H1 (cell line): ENCODE results near the gene MAPKAP1. TPM values are rescaled to one million over a fixed set of nuclear protein-coding genes. Genes with fewer than 3 reads are reported as not detected.

Source experiments
- CTCF ChIA-PET: fragments of 300-600 bp; sonication (Branson Sonifier 250); formaldehyde crosslinking; loops from one replicate; lab custom pipeline; 2021; ENCODE audit not compliant: partially characterized antibody; lab: Charles Lee
- POLR2A ChIA-PET: fragments of 300-600 bp; sonication (Branson Sonifier 250); formaldehyde crosslinking; loops from one replicate; lab custom pipeline; 2021; ENCODE audit warnings: inconsistent platforms; ENCODE audit not compliant: partially characterized antibody; lab: Charles Lee
- DNase-seq, 2 experiments: peaks; one replicate each; pipeline versions ENCODE4 v3.0.0 to v3.0.0-alpha.2; 2010 to 2022; ENCODE audit warnings: low spot score in 2 of 2, low read depth in 1 of 2, mixed read lengths in 1 of 2
- FAIRE-seq: peaks from 2 replicates; lab custom pipeline; 2011; peaks lifted over from hg19 to GRCh38; lab: Jason Lieb, UNC
- H2AFZ ChIP-seq: 2 replicates; pipeline ENCODE4 v1.8.1; 2012; ENCODE audit warnings: low read length, inconsistent platforms
- H2AK5ac ChIP-seq: 2 replicates; pipeline ENCODE4 v1.6.1; 2013; ENCODE audit warnings: low read depth, low read length
- H2BK120ac ChIP-seq: replicated peaks from 2 replicates; pipeline ENCODE3; 2013; ENCODE audit warnings: low read depth, low read length, inconsistent platforms
- H2BK12ac ChIP-seq: 2 replicates; pipeline ENCODE4 v1.6.1; 2013; ENCODE audit warnings: low read depth, low read length
- H2BK15ac ChIP-seq: 2 replicates; pipeline ENCODE4 v1.6.1; 2013; ENCODE audit warnings: low read length
- H2BK20ac ChIP-seq: 2 replicates; pipeline ENCODE4 v1.6.1; 2013; ENCODE audit warnings: low read length
- H2BK5ac ChIP-seq: 2 replicates; pipeline ENCODE4 v1.6.1; 2013; ENCODE audit warnings: low read depth, low read length
- H3K14ac ChIP-seq: 2 replicates; pipeline ENCODE4 v1.6.1; 2013; ENCODE audit warnings: inconsistent platforms; ENCODE audit not compliant: insufficient read length
- H3K18ac ChIP-seq: 2 replicates; pipeline ENCODE4 v1.6.1; 2013; ENCODE audit warnings: low read length; ENCODE audit errors: extremely low read depth
- H3K23ac ChIP-seq: 2 replicates; pipeline ENCODE4 v1.6.1; 2013; ENCODE audit warnings: inconsistent platforms; ENCODE audit not compliant: insufficient read length
- H3K23me2 ChIP-seq: 2 replicates; pipeline ENCODE4 v1.6.1; 2013; ENCODE audit warnings: low read depth, low read length
- H3K27ac ChIP-seq: 2 replicates; pipeline ENCODE4 v1.6.1; 2011; ENCODE audit warnings: low read depth, low read length, inconsistent platforms
- H3K27me3 ChIP-seq, 4 experiments: replicated peaks in 1 of 4; 1 replicate in 1 of 4; 2 replicates in 3 of 4; pipeline versions ENCODE4 v1.6.1 to v1.8.1; 2011 to 2013; ENCODE audit warnings: low read length in 3 of 4, mild to moderate bottlenecking in 3 of 4, inconsistent platforms in 2 of 4, mixed read lengths in 2 of 4, moderate library complexity in 1 of 4; ENCODE audit not compliant: control insufficient read depth in 3 of 4, insufficient read depth in 3 of 4; ENCODE audit errors: extremely low read depth in 1 of 4
- H3K36me3 ChIP-seq, 4 experiments: 2 replicates each; pipeline versions ENCODE4 v1.6.1 to v1.8.1; 2011 to 2013; ENCODE audit warnings: mild to moderate bottlenecking in 4 of 4, low read length in 3 of 4, moderate library complexity in 2 of 4, control low read depth in 1 of 4, inconsistent platforms in 1 of 4; ENCODE audit not compliant: insufficient read depth in 4 of 4, control insufficient read depth in 2 of 4
- H3K4ac ChIP-seq: replicated peaks from 2 replicates; pipeline ENCODE3; 2013; ENCODE audit warnings: low read length, low read depth, mixed read lengths, inconsistent platforms; ENCODE audit not compliant: insufficient read length
- H3K4me1 ChIP-seq, 4 experiments: replicated peaks in 1 of 4; 1 replicate in 1 of 4; 2 replicates in 3 of 4; pipeline versions ENCODE4 v1.6.1 to v1.8.1; 2011 to 2013; ENCODE audit warnings: low read length in 3 of 4, inconsistent platforms in 2 of 4, mixed read lengths in 1 of 4; ENCODE audit not compliant: insufficient read depth in 4 of 4, control insufficient read depth in 3 of 4
- H3K4me2 ChIP-seq, 2 experiments: 2 replicates each; pipeline versions ENCODE4 v1.6.1 to v1.8.1; 2011 to 2013; ENCODE audit warnings: low read depth in 2 of 2, low read length in 2 of 2, control low read depth in 1 of 2, inconsistent platforms in 1 of 2, mild to moderate bottlenecking in 1 of 2; ENCODE audit not compliant: insufficient read depth in 1 of 2
- H3K4me3 ChIP-seq, 4 experiments: fragments of 200-600, 300-600 bp in 1 of 4; sonication (generic), shearing (Covaris generic), sonication (Bioruptor Twin) in 1 of 4; 2 replicates each; pipeline versions ENCODE4 v1.5.1 to v1.8.1; 2011 to 2016; ENCODE audit warnings: low read length in 4 of 4, low read depth in 3 of 4, control low read depth in 2 of 4, inconsistent platforms in 2 of 4, mild to moderate bottlenecking in 2 of 4, mixed read lengths in 1 of 4, moderate library complexity in 1 of 4; ENCODE audit not compliant: insufficient read depth in 2 of 4; ENCODE audit errors: extremely low read depth in 1 of 4
- H3K56ac ChIP-seq: replicated peaks from 2 replicates; pipeline ENCODE3; 2013; ENCODE audit warnings: low read depth, mild to moderate bottlenecking, mixed read lengths, low read length, inconsistent platforms; ENCODE audit not compliant: insufficient read length
- H3K79me1 ChIP-seq: 2 replicates; pipeline ENCODE4 v1.6.1; 2013; ENCODE audit warnings: low read depth, low read length, control low read depth
- H3K79me2 ChIP-seq, 2 experiments: 2 replicates each; pipeline versions ENCODE4 v1.6.1 to v1.8.1; 2012 to 2013; ENCODE audit warnings: low read length in 2 of 2, mild to moderate bottlenecking in 2 of 2, inconsistent platforms in 1 of 2; ENCODE audit not compliant: insufficient read depth in 2 of 2, control insufficient read depth in 1 of 2
- H3K9ac ChIP-seq, 4 experiments: replicated peaks in 1 of 4; 1 replicate in 1 of 4; 2 replicates in 3 of 4; pipeline versions ENCODE4 v1.6.1 to v1.8.1; 2011 to 2013; ENCODE audit warnings: low read depth in 3 of 4, low read length in 3 of 4, control low read depth in 2 of 4, mild to moderate bottlenecking in 2 of 4, moderate library complexity in 2 of 4, inconsistent platforms in 1 of 4; ENCODE audit errors: extremely low read depth in 1 of 4
- H3K9me3 ChIP-seq, 2 experiments: 2 replicates each; pipeline versions ENCODE4 v1.6.1 to v1.8.1; 2012 to 2013; ENCODE audit warnings: mild to moderate bottlenecking in 2 of 2, moderate library complexity in 2 of 2, control low read depth in 1 of 2, inconsistent platforms in 1 of 2, low read depth in 1 of 2, low read length in 1 of 2, mixed read lengths in 1 of 2; ENCODE audit not compliant: insufficient read depth in 2 of 2
- H4K20me1 ChIP-seq, 2 experiments: replicated peaks in 1 of 2; 2 replicates each; pipeline versions ENCODE3 to v1.8.1; 2011 to 2013; ENCODE audit warnings: inconsistent platforms in 2 of 2, low read length in 2 of 2, mild to moderate bottlenecking in 1 of 2; ENCODE audit not compliant: insufficient read depth in 2 of 2, control insufficient read depth in 1 of 2
- H4K5ac ChIP-seq: 2 replicates; pipeline ENCODE4 v1.6.1; 2013; ENCODE audit warnings: low read length, low read depth, mixed read lengths, inconsistent platforms; ENCODE audit not compliant: insufficient read length
- H4K8ac ChIP-seq: 2 replicates; pipeline ENCODE4 v1.8.0; 2013; ENCODE audit warnings: mild to moderate bottlenecking, moderate library complexity, low read length, inconsistent platforms; ENCODE audit not compliant: insufficient read depth; ENCODE audit errors: extremely low read depth
- H4K91ac ChIP-seq: replicated peaks from 2 replicates; pipeline ENCODE3; 2013; ENCODE audit warnings: low read length, mixed read lengths, inconsistent platforms; ENCODE audit not compliant: insufficient read length
- BACH1 ChIP-seq: IDR thresholded peaks from 2 replicates; pipeline ENCODE4 v1.6.1; 2012; ENCODE audit warnings: low read length, improper control_type of control experiment
- USF2 ChIP-seq: IDR thresholded peaks from 2 replicates; pipeline ENCODE4 v1.6.1; 2011; ENCODE audit warnings: low read length, improper control_type of control experiment
- WGBS, 2 experiments: shearing (Covaris generic) in 1 of 2; methylation state at CpG; one replicate each; pipeline versions ENCODE4 v1.1.6 to v1.1.7; 2013 to 2015; ENCODE audit warnings: low lambda C conversion rate in 2 of 2, mixed read lengths in 2 of 2, inconsistent platforms in 1 of 2, low coverage in 1 of 2, missing lambda C conversion rate in 1 of 2; ENCODE audit not compliant: insufficient replicate concordance in 2 of 2, insufficient coverage in 1 of 2, insufficient read length in 1 of 2; ENCODE audit errors: extremely low coverage in 1 of 2, missing lambda C conversion rate in 1 of 2; 5-methylcytosine and 5-hydroxymethylcytosine counted together
- polyA plus RNA-seq, 7 experiments: library from polyadenylated mRNA; depleted of rRNA in 3 of 7; stranded (reverse) in 5 of 7; unstranded in 2 of 7; fragments of >200 nt in 5 of 7; fragments of 200-250 nt in 2 of 7; gene quantifications; 1 replicate in 5 of 7; 2 replicates in 1 of 7; 4 replicates in 1 of 7; pipeline versions ENCODE4 v1.2.1 to v1.2.3, GENCODE V29; 2011 to 2013; ENCODE audit warnings: missing spikeins in 2 of 7, mixed read lengths in 2 of 7
- total RNA-seq: library from RNA; stranded (reverse); fragmentation: NEBNext Ultra II Directional; extraction: Animal tissue kit (Norgen Biotek cat#: 25700); gene quantifications from 2 replicates; pipeline ENCODE4 v1.2.1, GENCODE V29; 2021

The MAPKAP1 gene
- total and polyA plus RNA-seq, 2 of the 8 experiments (the other 6 are each of a cell fraction or from before 2014, with no cell fraction given), result 79.2 to 140 TPM

GRCh38 chr9:125754096-125754495, 47.1 kb upstream of the MAPKAP1 start:
- no peak overlapping the region for H3K23ac ChIP-seq
- no peaks in the 10 kb centered on the region for H3K9me3 ChIP-seq
- peaks cover 0 to 82% of the 10 kb centered on the region in 2 experiments; a peak in 3 of 4 replicates for H3K79me2 ChIP-seq
- no peak overlapping the region for H4K8ac ChIP-seq
- no peak overlapping the region for H2BK120ac ChIP-seq
- H3K9ac ChIP-seq, result no peak overlapping the region
- no peak overlapping the region for H3K27ac ChIP-seq
- no peak overlapping the region for H2BK20ac ChIP-seq
- H3K36me3 ChIP-seq, result peaks cover 0 to 33% (median 1%) of the 10 kb centered on the region in 4 experiments; a peak in 1 of 8 replicates
- no peak overlapping the region for H3K4ac ChIP-seq
- peak overlapping the region in 1 of 2 experiments; percentile 18; a peak in 1 of 4 replicates for H3K4me2 ChIP-seq
- H3K14ac ChIP-seq, result no peak overlapping the region
- 40% methylated on average over 2 of the region's 2 CpGs; no CpG with 5 or more reads in 1 of the 2 experiments for WGBS, 2 experiments
- DNase-seq (no peak), FAIRE-seq (no peak)
- no peak overlapping the region; a peak in 1 of 8 replicates for H3K4me3 ChIP-seq
- no peaks in the 10 kb centered on the region for H3K79me1 ChIP-seq
- no peak overlapping the region for H2BK12ac ChIP-seq
- no peak for TF ChIP-seq BACH1
- no peak for TF ChIP-seq USF2
- no peaks in the 10 kb centered on the region for H3K23me2 ChIP-seq
- ChIA-PET POLR2A (no interaction called here), CTCF (no interaction called here)
- H2AFZ ChIP-seq, result no peak overlapping the region
- H3K4me1 ChIP-seq, result peaks cover 2 to 38% (median 14%) of the 10 kb centered on the region in 4 experiments; a peak in 5 of 7 replicates
- no peak overlapping the region for H2BK15ac ChIP-seq
- no peak overlapping the region for H2BK5ac ChIP-seq
- H2AK5ac ChIP-seq, result no peak overlapping the region
- H3K27me3 ChIP-seq, result no peaks in the 10 kb centered on the region
- H3K56ac ChIP-seq, result no peak overlapping the region
- no peak overlapping the region for H4K91ac ChIP-seq
- H4K20me1 ChIP-seq, result no peaks in the 10 kb centered on the region
- H3K18ac ChIP-seq, result no peak overlapping the region
- H4K5ac ChIP-seq, result no peak overlapping the region
